AG04449 (cell line): ENCODE data around the gene CDS1.
"Not testable (repeated sequence)": the region's sequence is repeated elsewhere in the genome, so short reads cannot be mapped to it uniquely, and the experiment has no call there.

Source experiments
- CTCF ChIA-PET: fragments of 350-600 bp; formaldehyde crosslinking; extraction: SDS; loops from one replicate; lab custom pipeline; 2021; ENCODE audit warnings: antibody characterized with exemption; lab: Yijun Ruan, JAX
- POLR2A ChIA-PET: fragments of 400-600, 350-600 bp; formaldehyde crosslinking; extraction: SDS; loops from one replicate; lab custom pipeline; 2020; ENCODE audit warnings: antibody characterized with exemption, inconsistent platforms; lab: Yijun Ruan, JAX
- DNase-seq: peaks from one replicate; pipeline ENCODE4 v3.0.0-alpha.2; 2010; ENCODE audit warnings: low read depth, low spot score
- H3K4me3 ChIP-seq: 2 replicates; pipeline ENCODE4 v1.5.1; 2011; ENCODE audit warnings: low read depth, mild to moderate bottlenecking, control low read depth, low read length
- TF ChIP-seq, protein P1 (sequence below): IDR thresholded peaks from one replicate; pipeline ENCODE4 v1.5.1; 2011; ENCODE audit warnings: mild to moderate bottlenecking, moderate library complexity, low read length, control low read depth, inconsistent platforms; ENCODE audit not compliant: insufficient read depth; ENCODE audit errors: missing control alignments

Gene CDS1

DNA sequence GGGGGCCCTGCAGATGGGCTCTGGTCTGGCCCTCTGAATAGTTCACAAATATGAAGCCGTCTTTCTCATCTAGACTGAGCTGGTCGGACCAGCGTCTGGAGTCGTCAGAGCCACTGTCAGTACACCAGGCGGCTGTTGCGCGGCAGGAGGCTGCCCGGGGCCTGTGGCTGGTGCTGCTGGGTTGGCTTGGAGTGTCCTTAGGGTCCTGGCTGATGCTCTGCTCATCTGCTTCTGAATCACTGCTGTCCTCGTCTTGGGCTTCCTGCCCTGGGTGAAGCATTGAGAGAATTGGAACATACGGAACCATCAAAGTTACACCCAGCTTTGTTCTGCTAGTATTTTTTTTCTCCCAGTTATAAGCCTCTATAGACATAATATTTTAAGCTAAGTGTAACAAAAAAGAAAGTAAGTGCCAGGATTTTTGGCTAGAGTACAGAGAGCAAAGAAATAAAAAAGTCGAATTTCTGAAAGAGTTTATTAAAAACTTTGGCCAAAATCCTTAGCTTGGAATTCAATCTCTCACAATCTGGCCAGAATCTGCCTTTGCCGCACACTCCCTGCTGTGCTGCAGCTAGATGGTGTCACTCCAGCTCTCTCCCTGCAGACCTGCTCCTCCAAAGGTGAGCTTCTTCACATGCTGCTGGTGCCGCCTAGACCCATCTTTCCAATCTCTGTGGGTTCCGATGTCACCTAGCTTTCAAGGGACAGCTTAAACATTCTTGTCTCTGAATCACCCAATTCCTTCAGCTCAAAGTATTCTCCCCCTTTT is 96.2 kb downstream of the CDS1 start:
- no peak overlapping the region for H3K4me3 ChIP-seq
- no peak for DNase-seq
- TF ChIP-seq, protein P1, sequence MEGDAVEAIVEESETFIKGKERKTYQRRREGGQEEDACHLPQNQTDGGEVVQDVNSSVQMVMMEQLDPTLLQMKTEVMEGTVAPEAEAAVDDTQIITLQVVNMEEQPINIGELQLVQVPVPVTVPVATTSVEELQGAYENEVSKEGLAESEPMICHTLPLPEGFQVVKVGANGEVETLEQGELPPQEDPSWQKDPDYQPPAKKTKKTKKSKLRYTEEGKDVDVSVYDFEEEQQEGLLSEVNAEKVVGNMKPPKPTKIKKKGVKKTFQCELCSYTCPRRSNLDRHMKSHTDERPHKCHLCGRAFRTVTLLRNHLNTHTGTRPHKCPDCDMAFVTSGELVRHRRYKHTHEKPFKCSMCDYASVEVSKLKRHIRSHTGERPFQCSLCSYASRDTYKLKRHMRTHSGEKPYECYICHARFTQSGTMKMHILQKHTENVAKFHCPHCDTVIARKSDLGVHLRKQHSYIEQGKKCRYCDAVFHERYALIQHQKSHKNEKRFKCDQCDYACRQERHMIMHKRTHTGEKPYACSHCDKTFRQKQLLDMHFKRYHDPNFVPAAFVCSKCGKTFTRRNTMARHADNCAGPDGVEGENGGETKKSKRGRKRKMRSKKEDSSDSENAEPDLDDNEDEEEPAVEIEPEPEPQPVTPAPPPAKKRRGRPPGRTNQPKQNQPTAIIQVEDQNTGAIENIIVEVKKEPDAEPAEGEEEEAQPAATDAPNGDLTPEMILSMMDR: no peak
- ChIA-PET CTCF (no interaction called here), POLR2A (no interaction called here)

DNA sequence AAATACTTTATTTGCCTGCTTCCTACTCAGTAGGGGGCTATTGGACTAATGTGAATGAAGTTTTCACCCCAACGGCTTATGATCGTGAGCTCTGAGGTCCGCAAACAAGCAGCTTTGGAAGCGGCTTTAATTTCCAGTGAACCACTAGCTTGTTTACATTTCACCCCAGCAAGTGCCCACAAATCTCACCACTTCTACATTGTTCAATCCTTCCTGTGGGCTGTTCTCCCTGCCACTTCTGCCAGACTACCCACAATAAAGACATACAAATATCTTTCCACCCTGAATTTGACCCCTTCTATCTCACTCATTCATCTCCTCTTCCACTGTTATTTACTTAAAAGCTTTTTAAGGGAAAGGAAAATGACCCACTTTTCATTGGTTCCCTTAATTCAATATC is 98.0 kb downstream of the CDS1 start:
- POLR2A ChIA-PET: no interaction called here
- CTCF ChIA-PET: no interaction called here

DNA sequence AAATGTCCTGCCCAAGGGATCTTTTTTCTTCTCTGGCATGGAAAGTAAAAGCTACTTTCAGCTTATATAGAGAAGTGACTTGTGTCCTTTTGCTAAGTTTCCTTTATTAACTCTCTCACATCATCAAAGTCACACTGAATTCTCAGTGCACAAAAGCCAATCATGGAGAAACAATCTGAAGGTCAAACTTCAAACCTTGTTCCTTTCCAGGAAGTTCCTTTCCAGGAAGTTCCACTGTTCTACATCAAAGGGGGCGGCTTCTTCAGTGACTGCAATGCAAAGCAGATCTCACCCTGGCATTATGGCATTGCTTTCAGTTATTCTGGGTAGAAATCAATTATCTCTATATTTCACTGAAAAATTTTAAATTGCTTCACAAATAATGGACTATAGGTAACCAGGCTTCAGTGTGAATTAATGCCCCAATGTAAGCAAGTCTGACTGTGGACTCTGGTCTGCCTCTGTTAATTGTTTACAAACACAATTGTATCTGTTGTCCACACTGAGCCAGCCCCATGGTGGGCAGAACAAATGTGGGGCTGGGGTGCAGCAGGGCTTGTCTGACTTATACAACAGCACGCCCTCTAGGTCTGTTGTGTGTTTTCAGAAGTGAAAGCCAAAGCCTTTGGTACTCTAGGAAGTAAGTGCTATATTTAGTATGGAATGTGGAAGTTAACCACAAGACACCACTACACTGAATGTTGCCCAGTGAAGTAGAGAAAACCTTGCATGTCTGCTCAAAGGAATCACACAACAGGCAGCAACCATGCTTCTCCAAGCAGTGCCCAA is 98.8 kb downstream of the CDS1 start:
- TF ChIP-seq, protein P1: peak; percentile 19
- ChIA-PET CTCF (no interaction called here), POLR2A (interaction anchor here (1.4 kb wide), 1 partner anchor 10 kb away, joined by 5 read pairs; no protein-coding TSS in a partner anchor)
- DNase-seq: peak; percentile 67
- H3K4me3 ChIP-seq: no peak overlapping the region

More for the DNA sequence above, 98.0 kb downstream of the CDS1 start:
- no peak overlapping the region for H3K4me3 ChIP-seq
- DNase-seq: no peak
- TF ChIP-seq, protein P1: no peak

DNA sequence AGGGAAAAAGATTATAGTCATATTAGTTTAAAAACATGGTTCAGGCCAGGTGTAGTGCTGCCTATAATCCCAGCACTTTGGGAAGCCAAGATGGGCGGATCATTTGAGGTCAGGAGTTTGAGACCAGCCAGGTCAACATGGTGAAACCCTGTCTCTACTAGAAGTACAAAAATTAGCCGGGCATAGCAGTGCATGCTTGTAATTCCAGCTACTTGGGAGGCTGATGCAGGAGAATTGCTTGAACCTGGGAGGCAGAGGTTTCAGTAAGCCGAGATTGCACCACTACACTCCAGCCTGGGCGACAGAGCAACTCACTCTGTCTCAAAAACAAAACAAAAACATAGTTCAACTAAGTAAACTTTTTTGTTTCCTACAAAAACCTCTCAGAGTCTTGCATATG is 99.7 kb downstream of the CDS1 start:
- CTCF ChIA-PET, DNase-seq, H3K4me3 ChIP-seq: not testable (repeated sequence)
- POLR2A ChIA-PET: interaction anchor here (1.4 kb wide), 1 partner anchor 9 kb away, joined by 5 read pairs; no protein-coding TSS in a partner anchor

DNA sequence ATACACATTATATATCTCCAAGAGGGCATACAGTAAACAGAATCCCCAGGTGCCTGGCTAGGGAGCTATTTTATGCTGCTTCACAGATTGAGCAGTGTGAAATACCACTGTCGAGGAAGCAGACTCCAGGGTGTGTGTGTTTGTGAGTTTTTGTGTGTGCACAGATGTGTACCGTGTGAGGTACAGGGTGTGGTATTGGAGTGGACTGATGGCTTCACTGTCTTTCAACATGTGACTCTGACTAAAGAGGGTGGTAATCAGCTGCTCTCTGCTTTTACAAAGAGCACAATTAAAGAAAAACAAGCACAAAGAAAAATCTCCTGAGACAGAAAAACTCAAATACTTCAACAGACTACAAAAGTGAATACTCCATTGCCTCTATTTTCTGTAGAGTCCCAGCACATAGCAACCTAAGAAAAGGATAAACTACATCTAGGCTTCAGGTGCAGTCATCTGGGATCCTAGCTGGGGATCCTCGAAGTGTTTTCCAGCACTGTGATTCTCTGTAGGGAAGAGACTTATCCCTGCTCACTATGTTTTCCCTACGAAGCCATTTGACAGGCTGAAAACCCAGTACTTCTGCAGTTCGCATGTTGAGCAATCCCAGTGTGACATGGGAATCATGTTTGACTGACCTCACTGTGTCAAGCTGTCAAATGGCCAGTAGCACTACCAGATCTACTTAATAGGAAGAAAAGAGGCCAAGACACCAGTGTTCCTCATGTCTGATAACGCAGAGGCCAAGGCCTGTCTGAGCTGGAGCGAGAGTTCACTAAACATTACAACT is 100.3 kb downstream of the CDS1 start:
- POLR2A ChIA-PET: interaction anchor here (1.4 kb wide), 1 partner anchor 8 kb away, joined by 5 read pairs; no protein-coding TSS in a partner anchor
- H3K4me3 ChIP-seq: no peak overlapping the region
- no peak for DNase-seq
- CTCF ChIA-PET: no interaction called here
- TF ChIP-seq, protein P1: no peak

DNA sequence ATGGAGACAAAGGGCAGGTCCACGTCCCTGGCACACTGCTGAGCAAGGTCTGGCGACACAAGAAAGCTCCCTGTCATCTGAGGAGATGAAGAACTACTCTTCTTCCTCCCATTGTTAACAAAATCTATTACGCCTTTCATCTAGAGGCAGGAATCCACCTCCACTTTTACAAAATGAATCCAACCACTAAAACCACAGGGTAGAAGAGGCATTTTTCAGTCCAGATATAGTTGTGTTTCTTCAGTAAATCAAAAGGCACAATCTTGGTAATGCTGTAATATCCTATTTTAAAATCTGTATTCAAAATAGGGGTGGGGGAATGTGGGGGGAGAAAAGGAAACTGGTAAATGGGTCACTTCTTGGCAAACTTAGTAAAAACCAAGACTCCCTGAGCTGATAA is 101.4 kb downstream of the CDS1 start:
- POLR2A ChIA-PET: no interaction called here
- no peak for DNase-seq
- no peak overlapping the region for H3K4me3 ChIP-seq
- TF ChIP-seq, protein P1: no peak
- CTCF ChIA-PET: interaction anchor here (1.3 kb wide), 1 partner anchor 282 kb away, joined by 3 read pairs; the partner anchor contains the start of gene WDFY3
